Measurements from ENCODE around the gene PSMD10.

DNA sequence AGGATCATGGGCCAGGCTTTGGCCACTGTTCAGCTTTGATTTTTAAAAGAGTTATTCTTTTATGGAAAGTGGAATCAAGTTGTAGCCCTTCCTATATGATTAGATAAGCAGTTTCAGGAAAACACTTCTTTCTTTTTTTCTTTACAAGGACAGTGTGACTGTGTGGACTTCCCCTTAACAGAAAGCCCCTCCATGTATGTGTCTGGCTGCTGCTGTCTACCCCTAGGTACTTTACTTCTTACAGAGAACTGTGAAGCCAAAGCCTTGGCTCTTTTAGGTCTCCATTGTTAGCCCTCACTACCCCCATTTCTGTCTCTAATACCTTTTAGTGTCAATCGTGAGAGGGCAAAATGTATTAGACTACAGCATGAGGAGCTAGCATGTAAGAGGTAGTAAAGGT, 27.3 kb downstream of the PSMD10 start:
- TF ChIP-seq, protein P1, sequence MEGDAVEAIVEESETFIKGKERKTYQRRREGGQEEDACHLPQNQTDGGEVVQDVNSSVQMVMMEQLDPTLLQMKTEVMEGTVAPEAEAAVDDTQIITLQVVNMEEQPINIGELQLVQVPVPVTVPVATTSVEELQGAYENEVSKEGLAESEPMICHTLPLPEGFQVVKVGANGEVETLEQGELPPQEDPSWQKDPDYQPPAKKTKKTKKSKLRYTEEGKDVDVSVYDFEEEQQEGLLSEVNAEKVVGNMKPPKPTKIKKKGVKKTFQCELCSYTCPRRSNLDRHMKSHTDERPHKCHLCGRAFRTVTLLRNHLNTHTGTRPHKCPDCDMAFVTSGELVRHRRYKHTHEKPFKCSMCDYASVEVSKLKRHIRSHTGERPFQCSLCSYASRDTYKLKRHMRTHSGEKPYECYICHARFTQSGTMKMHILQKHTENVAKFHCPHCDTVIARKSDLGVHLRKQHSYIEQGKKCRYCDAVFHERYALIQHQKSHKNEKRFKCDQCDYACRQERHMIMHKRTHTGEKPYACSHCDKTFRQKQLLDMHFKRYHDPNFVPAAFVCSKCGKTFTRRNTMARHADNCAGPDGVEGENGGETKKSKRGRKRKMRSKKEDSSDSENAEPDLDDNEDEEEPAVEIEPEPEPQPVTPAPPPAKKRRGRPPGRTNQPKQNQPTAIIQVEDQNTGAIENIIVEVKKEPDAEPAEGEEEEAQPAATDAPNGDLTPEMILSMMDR (IDR thresholded peaks at IDR 0.05; ENCODE audit: insufficient read depth, low read length) = no peak
- no peak for TF ChIP-seq POLR2AphosphoS5 (IDR thresholded peaks at IDR 0.05; ENCODE audit: low read depth)
